GM18861 (cell line): Measurements from ENCODE around the gene MXD1.
A peak's percentile ranks its signal among the peaks of the same experiment; 100 is the strongest.

Experiments
- ATAC-seq: cut with Tn5 transposase; IDR thresholded peaks from one replicate; pipeline ENCODE4 v1.9.1; 2021; ENCODE audit not compliant: unreplicated experiment

The MXD1 gene

GRCh38 chr2:69933254-69933828, 18.4 kb downstream of the MXD1 start:
- no peak for ATAC-seq

DNA sequence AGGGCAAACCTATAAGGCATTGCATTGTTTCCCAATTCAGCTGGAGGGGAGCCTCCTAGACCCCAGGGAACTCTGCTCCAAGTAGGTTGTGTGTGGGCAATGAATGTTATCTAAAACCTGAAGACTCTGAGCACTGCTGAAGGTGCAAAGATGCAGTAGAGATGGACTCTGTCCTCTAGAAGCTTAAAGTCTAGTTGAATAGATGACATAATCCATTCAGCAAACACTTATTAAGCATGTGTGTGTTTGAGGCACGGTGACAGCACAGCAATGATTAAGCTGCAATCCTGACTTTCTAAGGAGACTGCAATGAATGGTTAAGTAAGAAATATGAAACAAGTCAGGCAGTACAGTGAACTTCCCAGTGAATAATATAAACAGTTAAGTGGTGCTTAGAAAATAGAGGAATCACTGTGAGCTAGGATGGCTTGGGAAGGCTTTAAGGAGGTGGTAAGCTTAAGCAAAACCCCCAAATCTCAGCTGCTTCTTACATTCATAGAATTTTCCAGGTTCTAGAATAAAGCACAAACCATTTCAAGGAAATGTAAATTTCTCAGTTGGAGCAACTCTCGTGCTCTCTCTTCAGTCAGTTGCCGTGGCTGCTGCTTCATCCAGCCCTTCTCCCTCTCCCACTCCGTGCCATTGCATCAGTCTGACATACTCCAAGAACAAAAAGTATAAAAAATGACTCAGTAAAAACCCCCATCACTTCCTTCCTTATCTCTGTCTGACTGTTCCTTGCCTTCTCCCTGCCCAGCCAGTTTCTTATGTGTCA, 19.1 kb downstream of the MXD1 start:
- no peak for ATAC-seq

DNA sequence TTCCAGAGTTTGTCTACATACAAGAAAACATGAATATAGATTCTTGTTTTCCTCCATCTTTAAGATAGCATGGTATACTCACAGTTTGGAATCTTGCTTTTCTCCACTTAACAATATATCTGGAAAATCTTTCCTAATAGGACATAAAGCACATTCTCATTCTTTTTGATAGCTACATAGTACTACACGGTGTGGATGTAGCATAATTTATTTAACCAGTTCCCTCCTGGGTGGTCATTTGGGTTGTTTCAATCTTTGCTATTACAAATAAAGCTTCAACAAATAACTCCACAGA, 19.7 kb downstream of the MXD1 start:
- ATAC-seq, result no peak

GRCh38 chr2:69935011-69935410, 20.1 kb downstream of the MXD1 start:
- no peak for ATAC-seq

GRCh38 chr2:69936906-69937305, 22.0 kb downstream of the MXD1 start:
- ATAC-seq, result no peak

GRCh38 chr2:69937968-69938367, 23.1 kb downstream of the MXD1 start:
- ATAC-seq, result no peak

DNA sequence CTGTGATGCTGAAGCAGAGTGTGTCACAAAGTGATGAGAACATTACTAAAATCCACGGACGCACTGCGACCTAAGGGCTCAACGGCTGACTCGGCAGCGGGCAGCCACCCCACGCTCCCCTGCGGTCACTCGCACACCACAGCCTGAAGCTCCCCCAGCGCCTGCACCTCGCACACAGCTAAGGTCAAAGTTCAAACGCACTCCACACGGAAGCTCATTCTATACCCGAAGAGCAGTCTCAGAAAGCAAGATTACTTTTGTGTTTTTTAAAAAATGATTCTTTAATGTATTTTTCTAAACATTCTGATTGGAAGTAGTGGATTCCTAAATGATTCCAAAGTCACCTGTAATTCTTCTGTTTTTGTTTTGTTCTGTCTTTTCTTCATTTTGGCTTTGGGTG, 24.8 kb downstream of the MXD1 start:
- ATAC-seq, result no peak

DNA sequence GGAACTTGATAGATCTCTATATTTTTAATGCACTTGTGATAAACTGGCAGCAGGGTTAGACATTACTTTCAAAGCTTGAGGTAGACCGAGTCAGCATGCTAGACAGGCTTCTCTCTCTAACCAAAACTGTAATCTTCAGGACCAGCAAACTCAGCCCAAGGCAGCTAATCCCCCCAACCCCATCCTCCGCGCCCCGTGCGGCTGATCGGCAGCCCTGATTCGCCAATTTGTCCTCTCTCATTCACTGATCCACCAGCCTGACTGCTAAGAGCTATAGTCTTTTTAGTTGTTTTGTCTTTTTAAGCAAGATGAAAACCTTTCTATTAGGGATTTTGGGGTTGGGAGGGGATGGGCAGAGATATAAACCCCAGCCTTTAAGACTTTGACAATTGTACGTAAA, 25.8 kb downstream of the MXD1 start:
- ATAC-seq, result no peak

DNA sequence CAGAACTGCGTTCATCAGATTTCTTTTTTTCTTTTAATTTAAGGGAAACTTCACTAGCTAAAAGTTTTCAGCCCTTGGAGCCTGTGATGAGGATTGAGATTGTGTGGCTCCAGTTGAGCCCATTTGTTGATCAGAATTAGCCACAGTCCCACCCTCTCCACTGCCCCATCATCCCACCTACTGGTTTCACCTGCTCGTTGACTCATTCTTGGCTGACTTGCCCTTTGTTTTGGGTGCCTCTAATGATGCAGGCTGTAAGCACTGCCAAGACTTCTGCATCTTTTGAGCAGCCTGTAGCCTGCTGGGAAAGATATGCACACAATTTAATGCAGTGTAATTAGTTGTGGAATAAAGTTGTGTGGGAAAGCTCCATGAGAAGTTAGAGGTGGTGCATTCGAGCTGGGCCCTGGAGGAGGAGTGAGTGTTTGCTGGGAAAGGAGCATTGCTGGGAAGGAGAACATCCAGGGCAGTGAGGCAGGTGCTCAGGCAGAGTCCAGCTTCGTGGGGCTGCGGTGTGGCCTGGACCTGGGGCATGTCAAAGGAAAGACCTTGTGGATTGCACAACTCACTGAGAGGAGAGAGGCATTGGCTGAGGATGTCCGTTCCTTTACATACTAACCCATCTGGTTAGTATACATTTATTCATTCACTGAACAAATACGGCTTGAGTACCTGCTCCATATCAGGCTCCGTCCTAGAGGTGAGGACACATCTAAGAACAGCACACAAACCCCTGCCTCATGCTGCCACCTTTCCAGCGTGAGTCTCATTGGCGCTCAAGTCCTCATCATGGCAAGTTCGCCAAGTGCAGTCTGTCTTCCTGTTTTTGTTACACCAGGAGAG, 28.3 kb downstream of the MXD1 start:
- ATAC-seq, result no peak

GRCh38 chr2:69943843-69944525, 29.1 kb downstream of the MXD1 start:
- no peak for ATAC-seq

DNA sequence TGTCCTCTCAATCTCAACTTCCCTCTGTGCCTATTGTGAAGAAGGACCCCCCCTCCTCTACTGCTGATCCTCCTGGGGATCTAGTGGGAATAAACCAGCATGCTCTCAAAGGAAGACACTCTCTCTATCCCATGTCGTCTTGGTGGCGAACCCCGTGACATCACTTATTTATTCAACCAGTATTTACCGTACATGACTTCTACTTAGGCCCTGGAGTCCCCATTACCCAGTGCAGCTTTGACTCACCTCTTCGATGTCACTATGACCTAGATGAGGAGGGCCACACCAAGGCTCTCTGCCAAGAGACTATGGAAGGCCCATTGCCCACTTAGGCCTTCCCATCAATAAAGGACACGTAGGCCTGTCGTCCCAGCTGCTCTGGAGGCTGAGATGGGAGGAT, 29.8 kb downstream of the MXD1 start:
- no peak for ATAC-seq

DNA sequence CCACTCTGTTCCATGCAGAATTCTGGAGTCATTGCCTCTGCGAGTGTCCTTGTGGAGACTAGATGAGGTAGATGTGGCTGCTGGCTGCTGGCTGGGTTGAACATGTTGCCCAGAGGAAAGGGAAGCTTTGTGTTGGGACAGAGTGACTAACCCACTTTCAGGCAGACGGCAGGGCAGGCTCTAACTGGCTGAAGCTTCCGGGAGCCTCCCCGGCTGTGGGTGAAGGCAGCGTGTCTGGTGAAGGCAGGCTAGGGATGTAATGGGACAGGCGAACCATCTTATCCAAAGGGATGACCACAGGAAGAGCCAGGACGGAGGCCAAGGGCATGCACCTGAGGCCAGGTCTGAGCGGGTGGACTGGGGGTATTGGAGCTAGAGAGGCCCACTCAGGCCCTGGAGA, 30.5 kb downstream of the MXD1 start:
- no peak for ATAC-seq

GRCh38 chr2:69945941-69946340, 31.0 kb downstream of the MXD1 start:
- no peak for ATAC-seq

- ATAC-seq, result peak; percentile 83
These were observed 31.7 kb downstream of the MXD1 start for GRCh38 chr2:69946351-69947324.

DNA sequence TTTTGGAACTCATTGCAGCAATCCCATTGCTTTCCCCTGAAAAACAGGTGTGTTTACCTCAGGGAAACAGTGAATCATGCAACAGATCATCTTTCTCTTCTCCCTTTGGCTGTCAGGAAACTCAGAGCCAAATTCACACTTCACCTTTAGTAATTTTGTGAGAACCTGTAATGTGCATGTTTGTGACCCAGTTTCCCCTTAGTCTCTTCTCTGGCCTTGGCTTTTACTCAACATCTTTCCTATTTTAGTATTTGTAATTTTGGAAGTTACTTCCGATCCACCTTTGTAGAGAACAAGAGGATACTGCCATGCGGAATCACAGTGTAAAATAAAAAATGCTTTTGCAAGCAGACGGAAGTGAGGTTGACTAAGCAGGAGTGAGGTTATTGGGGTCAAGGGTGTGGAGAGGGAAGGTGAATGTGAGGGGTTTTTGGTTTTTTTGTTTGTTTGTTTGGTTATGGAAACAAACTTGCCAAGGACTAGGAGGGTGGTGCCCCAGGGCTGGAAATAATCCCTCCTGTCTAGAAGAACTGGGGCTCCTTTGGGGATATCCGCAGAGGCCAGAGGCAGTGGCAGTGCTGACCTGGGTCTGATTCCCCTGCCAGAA, 32.5 kb downstream of the MXD1 start:
- ATAC-seq, result no peak

DNA sequence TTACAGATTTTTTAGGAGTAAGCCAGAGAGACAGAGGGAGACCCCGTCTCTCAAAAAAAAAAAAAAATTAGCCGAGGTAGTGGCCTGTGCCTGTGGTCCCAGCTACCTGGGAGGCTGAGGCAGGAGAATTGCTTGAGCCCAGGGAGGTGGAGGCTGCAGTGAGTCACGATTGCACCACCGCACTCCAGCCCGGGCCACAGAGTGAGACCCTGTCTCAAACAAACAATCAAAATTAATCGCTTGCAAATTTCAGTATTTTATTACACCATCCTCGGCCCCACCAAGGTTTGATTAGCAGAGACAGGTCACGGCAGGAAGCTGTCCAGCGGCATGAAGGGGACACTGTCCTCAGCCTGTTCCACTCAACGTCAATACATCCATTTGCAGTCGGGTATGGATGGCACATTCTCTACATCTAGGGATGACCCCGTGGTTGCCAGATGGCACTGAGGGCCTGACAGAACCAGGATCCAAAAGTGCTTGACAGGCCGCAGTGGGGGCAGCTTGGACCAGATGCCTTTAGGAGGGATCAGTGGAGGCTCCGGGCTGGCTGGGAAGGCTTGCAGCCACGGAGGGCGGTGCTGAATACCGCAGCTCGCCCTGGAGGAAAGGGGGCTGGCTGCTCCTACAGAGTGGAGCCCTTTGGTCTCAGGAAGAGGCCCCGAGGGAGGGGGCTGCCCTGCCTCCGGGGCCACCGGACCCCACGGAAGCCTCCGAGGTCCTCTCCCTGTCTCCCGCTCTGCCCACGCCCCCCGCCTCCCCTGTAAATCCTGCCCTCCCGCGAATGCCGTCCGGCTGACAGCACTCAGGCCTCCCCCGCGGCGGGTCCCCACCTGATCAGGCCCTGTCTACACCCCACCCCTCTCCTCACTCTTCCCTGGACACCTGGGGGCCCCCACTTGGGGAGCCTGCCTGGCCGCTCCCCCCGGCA, 33.4 kb downstream of the MXD1 start:
- no peak for ATAC-seq

DNA sequence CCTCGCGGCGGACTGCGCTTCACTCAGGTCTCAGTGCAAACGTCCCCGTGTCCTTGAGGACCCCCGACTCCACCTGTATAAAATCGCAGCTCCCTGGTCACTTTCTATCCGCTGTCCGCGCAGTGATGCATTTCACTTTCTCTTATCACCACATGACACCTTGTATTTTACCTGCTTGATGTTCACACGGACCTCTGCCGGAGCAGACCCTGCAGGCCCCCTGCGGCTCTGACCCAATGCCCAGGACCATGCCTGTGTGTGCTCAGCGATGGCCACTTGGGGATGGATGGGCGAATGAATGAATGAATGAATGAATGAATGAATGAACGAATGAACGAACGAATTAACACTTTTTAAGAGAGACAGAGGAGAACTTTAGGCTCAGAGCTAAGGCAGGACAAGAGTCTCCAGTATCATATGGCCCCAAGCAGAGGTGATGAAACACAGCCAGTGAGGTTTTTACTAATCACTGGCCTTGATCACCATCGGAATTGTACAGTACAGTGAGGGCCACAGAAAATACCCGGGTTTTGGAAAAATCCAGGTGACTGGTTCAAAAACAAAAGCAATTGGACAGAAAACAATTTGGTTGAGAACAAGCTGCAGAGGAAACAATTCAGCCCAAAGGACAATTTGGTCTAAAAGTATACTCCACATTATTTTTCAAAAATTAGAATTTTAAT, 34.2 kb downstream of the MXD1 start:
- ATAC-seq, result no peak

DNA sequence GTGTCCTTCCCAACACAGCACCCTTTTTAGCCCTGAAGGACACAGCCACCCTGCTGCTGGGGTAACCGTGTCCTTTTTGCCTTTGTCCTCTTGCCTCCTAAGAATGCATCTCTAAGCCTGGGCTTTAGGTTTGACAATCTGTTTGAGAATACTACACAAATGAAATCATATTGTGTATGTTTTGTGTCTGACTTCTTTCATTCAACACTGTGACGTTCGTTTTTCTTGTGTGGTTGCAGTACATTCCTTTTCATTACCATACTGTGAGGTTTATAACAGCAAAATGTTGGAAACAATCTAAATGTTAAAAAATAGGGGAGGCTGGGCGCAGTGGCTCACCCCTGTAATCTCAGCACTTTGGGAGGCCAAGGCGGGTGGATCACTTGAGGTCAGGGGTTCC, 35.3 kb downstream of the MXD1 start:
- no peak for ATAC-seq
